MG63 (cell line): ENCODE measurements around the gene MMP7. TPM values are rescaled to one million over a fixed set of nuclear protein-coding genes. Genes with fewer than 3 reads are reported as not detected.

Source experiments
- DNase-seq: peaks from one replicate; pipeline ENCODE4 v3.0.0-alpha.2; 2020
- H3K27me3 ChIP-seq: fragments of 250-450 bp; sonication (Bioruptor Pico); 2 replicates; pipeline ENCODE4 v1.5.1; 2020; ENCODE audit warnings: mild to moderate bottlenecking, moderate library complexity
- H3K36me3 ChIP-seq: fragments of 250-450 bp; sonication (Bioruptor Pico); 2 replicates; pipeline ENCODE4 v1.5.1; 2020; ENCODE audit warnings: mild to moderate bottlenecking, moderate library complexity
- H3K4me3 ChIP-seq: fragments of 250-450 bp; sonication (Bioruptor Pico); 2 replicates; pipeline ENCODE4 v1.5.1; 2020; ENCODE audit warnings: mild to moderate bottlenecking, moderate library complexity
- H3K9me3 ChIP-seq: fragments of 250-450 bp; sonication (Bioruptor Pico); 2 replicates; pipeline ENCODE4 v1.5.1; 2020; ENCODE audit warnings: mild to moderate bottlenecking, moderate library complexity
- total RNA-seq: library from RNA; depleted of rRNA; stranded (reverse); fragments of >200 nt; shearing (Covaris generic); gene quantifications from 2 replicates; pipeline ENCODE4 v1.2.3, GENCODE V29; 2014; ENCODE audit warnings: low replicate concordance; rRNA removed

The MMP7 gene
- not detected in 2 replicates for total RNA-seq

DNA sequence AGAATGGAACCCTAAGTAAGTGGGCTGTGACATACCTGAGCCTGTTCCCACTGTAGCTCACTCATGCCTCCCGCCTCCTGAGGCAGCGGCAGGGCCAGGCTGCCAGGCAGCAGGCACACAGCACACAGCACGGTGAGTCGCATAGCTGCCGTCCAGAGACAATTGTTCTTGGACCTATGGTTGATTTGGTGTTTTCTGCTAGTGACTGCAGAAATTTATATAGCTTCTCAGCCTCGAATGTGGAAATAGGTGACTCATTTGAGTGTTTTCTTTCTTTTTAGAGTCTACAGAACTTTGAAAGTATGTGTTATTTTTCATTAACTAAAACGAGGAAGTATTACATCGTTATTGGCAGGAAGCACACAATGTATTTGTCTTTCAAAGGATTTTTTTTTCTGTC lies at the start of gene MMP7:
Gene MMP7 (minus strand): TSS at position 190 of the 400 bp plus-strand sequence. CDS start 47 bp downstream, at position 143.
- Histone ChIP-seq H3K36me3 (no peaks in the 10 kb centered on the region), H3K9me3 (no peaks in the 10 kb centered on the region), H3K4me3 (no peak within 1 kb of the TSS), H3K27me3 (peaks cover 3% of the 10 kb centered on the region; the same call in 1 of the 2 replicates)
- peak; percentile 39 for DNase-seq

DNA sequence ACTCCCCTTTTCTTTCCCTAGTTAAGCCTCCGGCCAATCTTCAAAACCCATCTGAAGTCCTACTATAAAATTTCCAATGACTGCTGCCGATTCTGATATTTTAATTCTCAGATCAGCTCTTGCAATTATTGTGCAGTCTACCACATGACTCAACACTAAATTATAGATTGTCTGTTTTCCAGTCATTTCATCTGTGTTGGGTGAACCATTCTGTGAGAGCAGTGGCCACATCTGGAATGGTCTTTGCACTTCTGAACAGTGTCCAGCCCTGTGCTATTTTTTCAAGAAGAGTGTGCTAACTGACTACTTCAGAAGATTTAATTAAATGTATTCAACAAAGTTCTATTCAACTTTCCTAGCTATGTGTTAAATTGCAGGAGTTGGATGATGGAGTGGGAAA lies 47.2 kb upstream of the MMP7 start:
- H3K27me3 ChIP-seq, result no peaks in the 10 kb centered on the region
- no peaks in the 10 kb centered on the region for H3K36me3 ChIP-seq
- no peaks in the 10 kb centered on the region for H3K9me3 ChIP-seq
- no peak for DNase-seq
- H3K4me3 ChIP-seq, result no peak overlapping the region

DNA sequence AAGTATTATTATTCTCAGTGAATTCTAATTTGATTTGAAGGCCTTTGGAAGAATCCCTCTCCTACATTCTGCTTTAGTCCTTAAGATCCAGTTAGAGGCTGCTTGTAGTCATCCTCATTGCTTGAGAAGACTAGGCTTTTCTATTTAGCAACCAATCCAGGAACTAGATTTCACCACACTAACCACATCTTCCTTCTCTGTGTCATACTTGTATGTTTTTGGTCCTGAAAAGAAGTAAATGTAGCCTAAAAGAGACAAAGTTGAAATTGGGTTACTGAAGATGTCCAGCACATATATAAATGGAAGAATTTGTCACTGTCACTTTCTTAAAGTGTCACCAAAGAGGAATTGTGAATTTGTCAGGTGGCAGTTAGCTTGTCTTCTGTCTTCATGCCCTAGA lies 46.6 kb upstream of the MMP7 start:
- Histone ChIP-seq H3K9me3 (no peaks in the 10 kb centered on the region), H3K4me3 (no peak overlapping the region), H3K36me3 (no peaks in the 10 kb centered on the region), H3K27me3 (no peaks in the 10 kb centered on the region)
- no peak for DNase-seq

- H3K9me3 ChIP-seq, result no peaks in the 10 kb centered on the region
- no peak for DNase-seq
- no peaks in the 10 kb centered on the region for H3K36me3 ChIP-seq
Observed at GRCh38 chr11:102576350-102576749, 45.8 kb upstream of the MMP7 start.

DNA sequence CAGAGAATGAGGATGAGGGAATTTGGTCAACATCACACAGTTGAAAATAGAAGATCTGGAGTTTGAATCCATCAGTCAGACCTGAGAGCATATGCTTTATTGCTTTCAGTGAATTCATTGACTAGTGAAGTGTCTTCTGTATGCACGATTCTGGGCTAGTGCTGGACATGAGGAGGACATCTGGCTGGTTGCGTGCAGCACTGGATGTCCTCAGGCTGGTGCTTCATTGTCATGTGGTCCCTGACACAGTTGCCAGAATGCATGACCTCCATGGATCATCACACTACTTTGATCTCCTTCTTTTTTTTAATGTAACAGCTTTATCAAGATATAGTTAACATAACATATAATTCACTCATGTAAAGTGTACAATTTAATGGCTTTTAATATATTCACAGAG lies 44.5 kb upstream of the MMP7 start:
- H3K36me3 ChIP-seq, result no peaks in the 10 kb centered on the region
- H3K9me3 ChIP-seq, result no peaks in the 10 kb centered on the region
- DNase-seq, result no peak
- no peak overlapping the region for H3K4me3 ChIP-seq
- H3K27me3 ChIP-seq, result no peaks in the 10 kb centered on the region

More at GRCh38 chr11:102576350-102576749, 45.8 kb upstream of the MMP7 start:
- Histone ChIP-seq H3K27me3 (no peaks in the 10 kb centered on the region), H3K4me3 (no peak overlapping the region)

GRCh38 chr11:102573851-102574250 lies 43.3 kb upstream of the MMP7 start:
- no peak for DNase-seq
- Histone ChIP-seq H3K36me3 (no peaks in the 10 kb centered on the region), H3K27me3 (no peaks in the 10 kb centered on the region), H3K4me3 (no peak overlapping the region), H3K9me3 (no peaks in the 10 kb centered on the region)

GRCh38 chr11:102572554-102573220 lies 42.1 kb upstream of the MMP7 start:
- Histone ChIP-seq H3K4me3 (no peak overlapping the region), H3K36me3 (no peaks in the 10 kb centered on the region)
- DNase-seq, result no peak

GRCh38 chr11:102568851-102569250 lies 38.3 kb upstream of the MMP7 start:
- H3K9me3 ChIP-seq, result peaks cover 7% of the 10 kb centered on the region
- H3K4me3 ChIP-seq, result no peak overlapping the region
- no peak for DNase-seq
- H3K27me3 ChIP-seq, result no peaks in the 10 kb centered on the region
- H3K36me3 ChIP-seq, result no peaks in the 10 kb centered on the region

More at GRCh38 chr11:102572554-102573220, 42.1 kb upstream of the MMP7 start:
- Histone ChIP-seq H3K9me3 (no peaks in the 10 kb centered on the region), H3K27me3 (no peaks in the 10 kb centered on the region)

GRCh38 chr11:102566112-102566511 lies 35.6 kb upstream of the MMP7 start:
- peaks cover 7% of the 10 kb centered on the region for H3K9me3 ChIP-seq
- H3K27me3 ChIP-seq, result no peaks in the 10 kb centered on the region
- no peaks in the 10 kb centered on the region for H3K36me3 ChIP-seq
- DNase-seq, result no peak
- no peak overlapping the region for H3K4me3 ChIP-seq

- no peak overlapping the region for H3K4me3 ChIP-seq
- H3K27me3 ChIP-seq, result no peaks in the 10 kb centered on the region
- no peaks in the 10 kb centered on the region for H3K36me3 ChIP-seq
- H3K9me3 ChIP-seq, result peaks cover 7% of the 10 kb centered on the region
- DNase-seq, result no peak
Observed at GRCh38 chr11:102564110-102564509, 33.6 kb upstream of the MMP7 start.

DNA sequence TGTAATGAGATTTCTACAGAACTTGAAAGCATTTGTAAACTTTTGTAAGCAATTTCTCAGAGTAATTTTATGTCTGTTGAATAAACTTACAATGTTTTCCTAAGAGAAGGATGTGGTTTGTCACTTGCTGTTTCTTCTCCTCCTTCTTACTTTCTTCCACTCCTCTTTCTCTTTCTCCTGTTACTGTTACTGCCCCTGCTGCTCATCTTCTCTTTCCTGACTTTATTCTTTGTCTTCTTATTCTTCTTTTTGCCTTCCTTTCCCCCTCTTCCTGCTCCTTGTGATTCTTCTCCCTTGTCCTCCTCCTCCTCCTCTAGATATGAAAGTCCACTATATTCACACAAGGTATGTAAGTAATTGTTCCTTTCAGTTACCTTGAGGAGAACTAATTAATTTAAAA lies 31.1 kb upstream of the MMP7 start:
- DNase-seq, result no peak
- H3K4me3 ChIP-seq, result no peak overlapping the region
- H3K9me3 ChIP-seq, result peaks cover 7% of the 10 kb centered on the region
- no peaks in the 10 kb centered on the region for H3K36me3 ChIP-seq
- no peaks in the 10 kb centered on the region for H3K27me3 ChIP-seq

- no peaks in the 10 kb centered on the region for H3K36me3 ChIP-seq
- no peaks in the 10 kb centered on the region for H3K27me3 ChIP-seq
- peak overlapping the region; percentile 40 for H3K4me3 ChIP-seq
- H3K9me3 ChIP-seq, result no peaks in the 10 kb centered on the region; the same call in 1 of the 2 replicates
- DNase-seq, result peak; percentile 21
Observed at GRCh38 chr11:102560555-102561011, 30.0 kb upstream of the MMP7 start.

- H3K4me3 ChIP-seq, result no peak overlapping the region
Observed at GRCh38 chr11:102559839-102560238, 29.3 kb upstream of the MMP7 start.

DNA sequence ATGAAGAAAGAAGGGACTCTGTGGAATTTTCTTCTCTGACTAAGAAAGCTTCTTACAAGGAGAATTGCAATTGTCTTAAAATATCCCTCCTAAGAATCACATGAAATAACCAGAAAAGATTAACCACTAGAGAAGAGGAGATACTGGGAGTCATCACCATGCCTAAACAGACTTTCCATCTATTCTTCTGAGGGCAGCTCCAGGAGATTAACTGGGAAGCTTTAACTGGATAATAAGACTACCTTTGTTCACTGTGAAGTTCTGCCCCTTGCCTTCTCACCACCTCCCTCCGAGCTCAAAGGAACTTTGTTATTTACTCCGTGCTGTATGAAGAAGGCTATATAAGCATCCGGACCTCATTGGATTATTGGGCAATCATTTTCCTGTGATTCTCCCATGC lies 24.5 kb upstream of the MMP7 start:
- no peak overlapping the region for H3K4me3 ChIP-seq
- no peaks in the 10 kb centered on the region for H3K9me3 ChIP-seq
- H3K27me3 ChIP-seq, result no peaks in the 10 kb centered on the region
- no peak for DNase-seq
- H3K36me3 ChIP-seq, result no peaks in the 10 kb centered on the region

More at GRCh38 chr11:102559839-102560238, 29.3 kb upstream of the MMP7 start:
- H3K36me3 ChIP-seq, result no peaks in the 10 kb centered on the region
- no peaks in the 10 kb centered on the region for H3K27me3 ChIP-seq
- no peaks in the 10 kb centered on the region; the same call in 1 of the 2 replicates for H3K9me3 ChIP-seq
- no peak for DNase-seq

GRCh38 chr11:102553835-102554282 lies 23.3 kb upstream of the MMP7 start:
- Histone ChIP-seq H3K9me3 (no peaks in the 10 kb centered on the region), H3K36me3 (no peaks in the 10 kb centered on the region), H3K4me3 (no peak overlapping the region), H3K27me3 (no peaks in the 10 kb centered on the region)
- DNase-seq, result no peak

DNA sequence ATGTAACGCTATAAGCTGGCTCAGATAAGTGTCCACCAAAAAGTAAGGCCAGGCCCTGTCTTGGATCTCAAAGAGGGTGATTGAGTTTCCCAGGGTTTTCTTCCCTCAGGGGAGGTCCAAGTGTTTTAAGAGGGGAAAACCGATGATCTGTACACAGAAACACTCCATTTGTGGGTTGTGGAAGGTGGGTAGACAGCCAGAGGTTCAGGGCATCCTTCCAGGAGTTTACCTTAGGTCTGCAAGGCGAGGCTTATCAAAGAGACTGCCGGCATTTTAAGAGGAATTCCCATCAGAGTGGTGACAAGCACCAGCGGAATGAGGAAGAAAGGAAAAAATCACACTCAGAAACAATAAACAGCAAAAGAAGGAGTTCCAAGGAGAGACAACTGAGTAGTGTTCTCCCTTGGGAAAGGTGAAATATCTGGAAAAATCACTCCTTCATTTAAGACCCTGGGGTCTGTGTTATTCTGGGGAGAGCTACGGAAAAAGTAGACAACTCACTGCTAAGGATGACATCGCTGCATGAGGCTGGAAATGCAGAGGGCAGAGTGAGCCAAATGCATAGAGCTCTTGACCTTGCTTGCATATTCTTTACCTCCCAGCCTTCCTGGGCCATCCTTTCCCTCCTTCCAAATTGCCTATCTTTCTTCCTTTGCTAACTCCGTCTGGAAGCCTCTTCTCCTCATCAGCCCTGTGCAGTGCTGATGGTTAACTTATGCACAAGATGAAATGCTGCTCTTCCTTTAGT lies 22.1 kb upstream of the MMP7 start:
- Histone ChIP-seq H3K27me3 (no peaks in the 10 kb centered on the region), H3K4me3 (no peak overlapping the region), H3K9me3 (no peaks in the 10 kb centered on the region), H3K36me3 (no peaks in the 10 kb centered on the region)
- no peak for DNase-seq

GRCh38 chr11:102552020-102552419 lies 21.5 kb upstream of the MMP7 start:
- no peak for DNase-seq
- no peaks in the 10 kb centered on the region for H3K36me3 ChIP-seq
- no peaks in the 10 kb centered on the region for H3K9me3 ChIP-seq
- H3K27me3 ChIP-seq, result no peaks in the 10 kb centered on the region
- H3K4me3 ChIP-seq, result no peak overlapping the region
